HepG2 (cell line): Measurements from ENCODE around the gene SH2D3A. TPM values are rescaled to one million over a fixed set of nuclear protein-coding genes. Genes with fewer than 3 reads are reported as not detected.
A peak's percentile ranks its signal among the peaks of the same experiment; 100 is the strongest.

Experiments used
- GATAD1 ChIP-seq: IDR thresholded peaks from 2 replicates; pipeline ENCODE4 v1.6.1; 2016; ENCODE audit warnings: missing genetic modification reagents, missing compliant biosample characterization
- MAFF ChIP-seq: IDR thresholded peaks from 2 replicates; pipeline ENCODE4 v1.6.1; 2011; ENCODE audit warnings: low read depth, low read length, improper control_type of control experiment
- MIER2 ChIP-seq: IDR thresholded peaks from 2 replicates; pipeline ENCODE4 v1.6.1; 2016; ENCODE audit warnings: missing biosample characterization, missing genetic modification reagents
- SALL2 ChIP-seq: sonication (generic); formaldehyde crosslinking; IDR thresholded peaks from 2 replicates; pipeline ENCODE4 v1.8.1; 2023; ENCODE audit warnings: mild to moderate bottlenecking, missing genetic modification reagents, inconsistent platforms
- ZKSCAN8 ChIP-seq: IDR thresholded peaks from 2 replicates; pipeline ENCODE4 v1.6.1; 2016; ENCODE audit warnings: borderline replicate concordance, missing genetic modification reagents, missing compliant biosample characterization
- ZNF281 ChIP-seq: sonication (generic); formaldehyde crosslinking; IDR thresholded peaks from 2 replicates; pipeline ENCODE4 v1.4.0; 2020; ENCODE audit warnings: missing genetic modification reagents, borderline replicate concordance
- ZSCAN25 ChIP-seq: sonication (generic); formaldehyde crosslinking; IDR thresholded peaks from 2 replicates; pipeline ENCODE4 v1.8.0; 2022; ENCODE audit warnings: mild to moderate bottlenecking, missing genetic modification reagents
- polyA plus RNA-seq, 8 experiments: library from polyadenylated mRNA; depleted of rRNA in 3 of 8; stranded (reverse) in 7 of 8; unstranded in 1 of 8; fragments of >200 nt; fragmentation: Illumina TruSeq in 4 of 8; extraction: Trizol in 4 of 8; gene quantifications; 2 replicates each; pipeline versions ENCODE4 v1.2.1 to v1.2.3, GENCODE V29; 2011 to 2016; ENCODE audit warnings: low read depth in 4 of 8, missing spikeins in 1 of 8, mixed read lengths in 1 of 8; ENCODE audit not compliant: insufficient read depth in 1 of 8
- total RNA-seq, 5 experiments: library from RNA; depleted of rRNA; stranded (reverse); fragments of >200 nt; fragmentation: Illumina TruSeq; extraction: Trizol; gene quantifications; 2 replicates each; pipeline ENCODE4 v1.2.3, GENCODE V29; 2016; ENCODE audit warnings: low read depth in 1 of 5
- TF ChIP-seq, protein P1 (sequence below): sonication (generic); formaldehyde crosslinking; IDR thresholded peaks from 2 replicates; pipeline ENCODE4 v1.8.0; 2022; ENCODE audit warnings: mild to moderate bottlenecking, missing genetic modification reagents
- TF ChIP-seq, protein P2 (sequence below): sonication (generic); formaldehyde crosslinking; IDR thresholded peaks from 2 replicates; pipeline ENCODE4 v1.5.0; 2020; ENCODE audit warnings: mild to moderate bottlenecking, missing genetic modification reagents, borderline replicate concordance

The SH2D3A gene
- total and polyA plus RNA-seq, 2 of the 13 experiments (the other 11 are each of a cell fraction or from before 2014, with no cell fraction given): 1.0 to 2.2 TPM

DNA sequence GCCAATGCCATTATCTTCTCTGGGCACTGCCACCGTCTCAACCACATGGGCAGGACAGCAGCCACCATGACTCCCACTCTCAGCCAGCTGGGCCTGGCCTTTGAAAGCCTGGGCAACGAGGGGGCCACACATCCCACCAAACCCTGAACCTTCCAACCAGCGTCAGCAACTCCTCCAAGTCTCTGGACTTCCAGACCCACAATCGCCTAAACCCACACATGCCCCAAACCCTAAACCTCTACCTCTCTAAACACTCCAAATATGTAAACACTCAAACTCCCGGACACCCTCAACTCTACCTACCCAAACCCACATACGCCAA lies 47.7 kb downstream of the SH2D3A start (continued):
- no peak for TF ChIP-seq MAFF
- TF ChIP-seq, protein P1, sequence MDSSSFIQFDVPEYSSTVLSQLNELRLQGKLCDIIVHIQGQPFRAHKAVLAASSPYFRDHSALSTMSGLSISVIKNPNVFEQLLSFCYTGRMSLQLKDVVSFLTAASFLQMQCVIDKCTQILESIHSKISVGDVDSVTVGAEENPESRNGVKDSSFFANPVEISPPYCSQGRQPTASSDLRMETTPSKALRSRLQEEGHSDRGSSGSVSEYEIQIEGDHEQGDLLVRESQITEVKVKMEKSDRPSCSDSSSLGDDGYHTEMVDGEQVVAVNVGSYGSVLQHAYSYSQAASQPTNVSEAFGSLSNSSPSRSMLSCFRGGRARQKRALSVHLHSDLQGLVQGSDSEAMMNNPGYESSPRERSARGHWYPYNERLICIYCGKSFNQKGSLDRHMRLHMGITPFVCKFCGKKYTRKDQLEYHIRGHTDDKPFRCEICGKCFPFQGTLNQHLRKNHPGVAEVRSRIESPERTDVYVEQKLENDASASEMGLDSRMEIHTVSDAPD: no peak
- no peak for TF ChIP-seq GATAD1 (CRISPR knock-in tag)
- no peak for TF ChIP-seq MIER2 (CRISPR knock-in tag)
- TF ChIP-seq, protein P2, sequence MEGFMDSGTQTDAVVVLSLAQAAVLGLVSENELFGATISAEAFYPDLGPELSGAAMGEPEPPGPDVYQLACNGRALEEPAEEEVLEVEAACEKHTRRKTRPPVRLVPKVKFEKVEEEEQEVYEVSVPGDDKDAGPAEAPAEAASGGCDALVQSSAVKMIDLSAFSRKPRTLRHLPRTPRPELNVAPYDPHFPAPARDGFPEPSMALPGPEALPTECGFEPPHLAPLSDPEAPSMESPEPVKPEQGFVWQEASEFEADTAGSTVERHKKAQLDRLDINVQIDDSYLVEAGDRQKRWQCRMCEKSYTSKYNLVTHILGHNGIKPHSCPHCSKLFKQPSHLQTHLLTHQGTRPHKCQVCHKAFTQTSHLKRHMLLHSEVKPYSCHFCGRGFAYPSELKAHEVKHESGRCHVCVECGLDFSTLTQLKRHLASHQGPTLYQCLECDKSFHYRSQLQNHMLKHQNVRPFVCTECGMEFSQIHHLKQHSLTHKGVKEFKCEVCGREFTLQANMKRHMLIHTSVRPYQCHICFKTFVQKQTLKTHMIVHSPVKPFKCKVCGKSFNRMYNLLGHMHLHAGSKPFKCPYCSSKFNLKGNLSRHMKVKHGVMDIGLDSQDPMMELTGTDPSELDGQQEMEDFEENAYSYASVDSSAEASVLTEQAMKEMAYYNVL: no peak
- TF ChIP-seq ZKSCAN8 (CRISPR knock-in tag): no peak
- peak; percentile 69; the same call in 1 of the 2 replicates for TF ChIP-seq SALL2 (CRISPR knock-in tag)
- TF ChIP-seq ZNF281 (CRISPR knock-in tag): no peak
- no peak for TF ChIP-seq ZSCAN25 (CRISPR knock-in tag)
